HG03378 (cell line): Measurements from ENCODE around the gene CHAF1A.

ENCODE experiments used
- ATAC-seq: cut with Tn5 transposase; IDR thresholded peaks from one replicate; pipeline ENCODE4 v1.9.1; 2021; ENCODE audit warnings: mild to moderate bottlenecking, moderate library complexity; ENCODE audit not compliant: unreplicated experiment

The CHAF1A gene

DNA sequence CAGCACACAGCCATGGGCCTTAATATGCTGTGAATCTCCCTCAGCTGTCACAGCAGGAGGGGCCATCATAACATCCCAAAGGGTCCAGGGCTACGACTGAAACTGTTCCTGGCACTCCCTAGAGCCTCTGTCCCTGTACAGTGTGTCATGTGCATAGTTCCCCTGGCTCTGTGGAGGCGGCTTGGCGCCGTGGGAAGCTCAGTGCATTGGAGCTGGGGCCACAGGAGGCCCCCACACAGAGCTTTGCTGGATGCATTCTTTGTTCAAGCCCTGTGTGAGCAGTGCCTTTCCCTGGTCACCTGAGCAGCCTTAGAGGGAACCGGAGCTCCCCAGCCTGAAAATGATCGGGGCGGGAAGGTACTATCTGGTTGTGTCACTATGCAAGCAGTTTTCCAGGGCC, 33.8 kb downstream of the CHAF1A start:
- ATAC-seq: no peak

DNA sequence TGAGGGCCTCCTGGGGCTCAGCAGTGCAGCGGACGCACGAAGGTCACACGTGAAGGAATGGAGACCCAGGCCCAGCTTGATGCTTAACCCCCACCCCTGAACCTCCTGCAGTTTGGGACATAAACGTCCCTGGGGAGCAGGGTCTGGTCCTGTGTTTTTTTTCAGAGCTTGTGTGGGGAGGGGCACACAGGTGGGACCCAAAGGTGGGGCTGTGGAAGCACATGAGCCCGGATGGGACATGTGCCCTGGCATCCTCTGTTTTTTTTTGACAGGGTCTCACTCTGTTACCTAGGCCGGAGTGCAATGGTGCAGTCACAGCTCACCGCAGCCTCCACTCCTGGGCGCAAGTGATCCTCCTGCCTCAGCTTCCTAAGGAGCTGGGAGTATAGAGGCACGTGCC, 34.7 kb downstream of the CHAF1A start:
- no peak for ATAC-seq

DNA sequence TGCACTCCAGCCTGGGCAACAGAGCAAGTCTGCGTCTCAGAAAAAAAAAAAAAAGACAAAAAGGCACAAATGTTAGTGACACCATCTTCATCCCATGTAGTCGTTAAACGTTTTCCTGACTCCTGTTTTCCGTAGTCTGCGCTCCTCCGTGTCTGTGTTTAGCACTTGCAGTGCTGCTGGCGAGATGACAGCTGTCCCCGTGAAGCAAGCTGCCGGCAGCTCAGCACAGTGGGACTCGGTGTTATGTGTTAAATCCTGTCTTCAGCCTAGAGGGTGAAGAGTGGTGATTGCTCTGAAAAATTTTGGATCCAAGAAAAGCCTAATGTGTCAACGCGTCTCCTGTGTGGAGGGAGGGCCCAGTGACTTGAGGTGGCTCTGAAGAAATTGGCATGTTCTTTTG, 36.8 kb downstream of the CHAF1A start:
- ATAC-seq: no peak

DNA sequence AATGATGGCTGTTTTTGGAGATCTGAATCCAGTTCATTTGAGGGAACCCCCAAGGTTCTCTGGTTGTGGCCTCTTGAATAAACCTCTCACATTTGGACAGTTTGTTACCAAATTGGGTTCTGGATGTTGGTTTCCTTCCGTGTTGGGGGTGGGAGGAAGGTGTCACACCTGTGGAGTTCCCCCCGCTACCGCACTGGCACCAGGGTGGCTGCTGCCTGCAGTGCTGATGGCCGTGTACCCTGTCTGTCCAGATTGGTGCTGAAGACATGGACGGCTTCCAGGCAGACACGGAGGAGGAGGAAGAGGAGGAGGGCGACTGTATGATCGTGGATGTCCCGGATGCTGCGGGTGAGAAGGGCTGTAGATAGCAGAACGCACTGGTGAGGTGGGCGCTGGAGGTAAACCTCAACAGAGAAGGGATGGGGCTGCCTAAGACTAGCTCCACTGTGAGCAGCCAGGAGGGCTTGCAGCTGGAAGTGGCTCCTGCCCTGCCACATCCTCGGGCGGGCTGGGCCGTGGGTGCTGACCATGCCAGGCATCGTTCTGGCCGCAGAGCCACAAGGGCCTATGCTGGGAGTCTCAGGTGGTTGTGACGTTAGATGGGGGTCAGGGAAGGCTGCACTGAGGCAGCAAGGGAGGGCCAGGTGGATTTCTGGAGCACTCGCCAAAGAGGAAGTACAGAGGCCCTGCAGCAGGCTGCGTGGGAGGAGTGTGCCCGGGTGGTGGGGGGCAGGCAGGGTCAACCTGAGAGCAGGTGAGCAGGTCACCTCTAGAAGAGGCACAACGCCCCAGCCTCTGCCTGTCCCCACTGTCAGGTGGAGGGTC, 39.8 kb downstream of the CHAF1A start:
- ATAC-seq: no peak

DNA sequence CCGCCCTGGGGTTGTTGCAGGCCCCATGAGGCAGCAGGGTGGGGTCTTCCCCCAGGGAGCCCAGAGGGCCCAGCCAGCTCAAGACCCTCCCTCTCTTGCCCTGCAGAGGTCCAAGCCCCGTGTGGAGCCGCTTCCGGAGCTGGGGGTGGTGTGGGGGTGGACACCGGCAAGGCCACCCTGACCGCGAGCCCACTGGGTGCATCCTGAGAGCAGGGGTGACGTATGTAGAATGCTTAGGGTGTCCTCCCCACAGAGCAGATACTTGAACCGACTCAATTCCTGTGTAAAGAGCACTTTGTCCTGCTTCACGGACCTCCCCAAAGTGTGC, 40.3 kb downstream of the CHAF1A start:
- ATAC-seq: no peak

DNA sequence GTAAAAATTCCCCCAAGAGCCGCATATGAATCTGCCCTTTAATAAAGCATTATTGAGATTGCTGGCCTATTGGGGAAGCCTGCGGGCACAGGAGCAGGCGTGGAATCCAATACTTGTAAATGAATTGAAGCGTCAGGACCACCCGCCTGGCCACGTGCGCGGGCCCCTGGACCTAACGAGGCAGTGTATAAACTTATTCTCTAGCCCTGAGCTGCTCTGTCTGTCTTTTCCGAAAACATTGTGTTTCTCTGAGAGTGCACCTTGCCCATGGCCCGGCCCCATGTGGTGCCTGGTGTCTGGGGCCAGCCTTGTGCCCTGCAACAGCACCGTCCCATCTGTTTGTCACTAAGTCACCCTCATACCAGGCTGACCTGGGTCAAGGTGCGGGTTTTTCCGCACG, 40.7 kb downstream of the CHAF1A start:
- no peak for ATAC-seq

DNA sequence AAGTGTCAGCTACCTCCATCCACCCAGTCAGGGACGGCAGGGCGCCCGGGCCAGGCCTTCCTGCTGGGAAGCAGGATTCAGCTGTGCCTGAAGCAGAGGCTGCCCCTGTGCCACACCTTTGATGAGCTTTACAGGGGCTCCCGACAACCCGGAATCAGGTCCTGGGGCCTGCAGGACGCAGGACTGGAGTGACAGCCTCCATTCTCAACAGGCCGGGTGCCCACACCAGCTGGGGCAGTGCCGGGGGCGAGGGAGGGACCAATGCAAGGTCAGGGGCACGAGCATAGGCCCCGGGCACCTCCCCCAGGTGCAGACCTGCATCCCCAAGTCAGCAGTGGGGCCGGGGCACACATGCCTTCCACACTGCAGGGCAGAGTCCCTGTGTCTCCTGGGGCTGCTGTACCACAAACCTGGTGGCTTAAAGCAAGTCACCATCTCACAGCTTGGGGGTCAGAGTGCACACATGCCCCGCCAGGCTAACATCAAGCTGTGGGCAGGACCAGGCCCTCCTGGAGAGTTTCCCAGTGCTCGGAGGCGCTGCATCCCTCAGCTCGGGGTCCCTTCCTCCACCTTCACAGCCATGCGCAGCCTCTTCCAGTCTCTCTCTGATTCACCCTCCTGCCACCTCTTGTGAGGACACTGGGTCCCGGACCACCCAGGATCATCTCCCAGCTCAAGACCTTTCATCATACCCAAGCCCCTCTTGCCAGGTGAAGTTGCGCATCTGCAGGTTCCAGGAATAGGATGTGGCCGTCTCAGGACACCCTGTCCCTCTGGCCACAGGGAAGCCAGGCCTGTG, 41.7 kb downstream of the CHAF1A start:
- ATAC-seq: no peak

DNA sequence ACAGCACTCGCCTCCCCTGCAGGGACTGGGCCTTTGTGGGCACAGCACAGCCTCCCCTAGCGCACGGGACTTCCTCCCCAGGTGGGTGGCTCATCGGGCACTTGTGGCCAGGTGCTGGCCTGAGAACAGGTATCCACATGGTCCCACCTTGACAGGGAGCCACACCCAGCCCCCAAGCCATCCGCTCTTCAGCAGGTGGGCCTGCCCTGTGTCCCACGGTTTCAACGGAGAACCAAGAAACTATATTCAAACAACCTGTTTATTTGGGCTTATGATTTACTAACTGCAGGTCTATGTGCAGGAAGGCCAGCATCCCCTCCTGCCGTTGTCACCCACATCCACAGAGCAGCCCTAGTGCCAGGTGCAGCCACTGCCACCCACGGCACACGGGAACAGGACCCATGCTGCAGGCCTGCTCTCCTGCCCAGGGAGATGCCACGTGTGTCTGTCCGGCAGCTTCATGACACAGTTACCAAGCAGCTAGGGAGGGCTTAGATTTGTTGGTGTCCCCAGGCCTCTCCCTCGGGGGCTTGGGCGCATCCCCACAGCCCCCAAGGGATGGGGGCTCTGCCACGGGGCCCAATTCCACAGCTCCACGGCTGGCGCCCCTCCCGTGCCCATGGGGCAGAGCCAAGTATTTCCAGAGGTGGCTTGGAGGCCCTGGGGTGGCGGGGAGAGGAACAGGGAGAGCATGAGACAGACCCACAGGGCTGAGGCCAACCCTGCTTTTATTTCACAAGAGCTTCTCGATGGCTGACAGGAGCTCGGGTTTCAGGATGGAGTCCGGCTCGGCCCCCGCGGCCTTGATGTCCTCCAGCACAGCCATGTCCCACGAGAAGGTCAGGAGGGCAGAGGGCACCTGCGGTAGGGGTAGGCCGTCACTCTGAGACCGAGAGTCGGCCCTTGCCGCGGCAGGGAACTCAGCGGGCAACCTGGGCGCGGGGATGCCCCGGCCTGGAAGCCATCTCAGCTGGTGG, 42.6 kb downstream of the CHAF1A start:
- ATAC-seq: no peak

DNA sequence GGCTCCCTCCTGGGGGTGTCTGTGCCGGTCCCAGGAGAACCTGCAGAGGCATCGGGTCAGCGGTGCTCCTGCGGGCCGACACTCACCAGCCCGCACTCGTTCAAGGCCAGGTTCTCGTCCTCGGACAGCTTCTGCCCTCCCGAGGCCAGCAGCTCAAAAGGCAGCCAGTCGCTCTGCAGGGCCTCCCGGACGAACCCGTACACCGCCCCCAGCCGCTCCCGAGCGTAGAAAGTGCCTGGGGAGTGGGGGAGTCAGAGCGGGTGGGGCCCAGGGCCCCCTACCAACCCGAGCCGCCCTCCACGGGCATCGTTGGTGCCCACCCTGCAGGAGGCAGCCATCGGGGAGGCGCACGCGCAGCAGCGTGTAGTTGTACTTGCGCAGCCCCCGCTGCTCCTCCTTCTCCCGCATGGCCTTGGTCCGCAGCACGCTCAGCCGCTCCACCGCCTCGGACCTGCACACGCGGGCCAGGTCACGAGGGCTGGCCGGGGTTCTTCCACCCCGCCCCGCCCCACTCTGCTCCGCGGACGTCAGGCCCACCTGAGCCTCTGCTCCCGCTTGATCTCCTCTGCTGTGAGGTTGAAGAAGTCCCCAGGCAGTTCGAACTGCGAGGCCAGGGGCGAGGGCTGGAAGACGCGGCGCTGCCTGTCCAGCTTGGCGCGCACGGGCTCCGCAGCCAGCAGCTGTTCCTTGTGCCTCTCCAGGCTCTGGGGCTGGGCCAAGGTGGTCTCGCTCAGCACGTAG, 43.7 kb downstream of the CHAF1A start:
- no peak for ATAC-seq

DNA sequence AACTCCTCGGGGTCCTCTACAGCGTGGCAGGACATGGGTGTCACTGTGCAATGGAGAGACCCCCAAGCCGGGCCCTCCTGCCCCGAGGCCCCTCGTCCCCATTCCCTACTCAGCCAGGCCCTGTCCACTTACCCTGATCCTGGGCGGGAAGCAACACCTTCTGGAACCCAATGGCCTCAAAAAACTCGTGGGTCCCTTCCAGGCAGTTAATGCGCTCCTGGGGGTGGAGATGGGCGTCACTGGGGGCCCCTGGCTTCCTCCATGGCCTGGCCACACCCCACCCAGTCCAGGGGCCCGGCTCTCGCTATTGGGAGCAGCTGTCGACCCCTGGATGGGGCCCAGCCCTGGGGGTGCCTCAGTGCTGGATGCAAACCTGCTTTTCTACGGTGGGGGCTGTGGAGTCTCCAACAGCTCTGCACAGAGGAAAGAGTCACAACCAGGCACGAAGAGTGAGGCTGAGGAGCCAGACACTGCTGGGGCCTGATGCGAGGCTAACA, 44.3 kb downstream of the CHAF1A start:
- ATAC-seq: no peak

DNA sequence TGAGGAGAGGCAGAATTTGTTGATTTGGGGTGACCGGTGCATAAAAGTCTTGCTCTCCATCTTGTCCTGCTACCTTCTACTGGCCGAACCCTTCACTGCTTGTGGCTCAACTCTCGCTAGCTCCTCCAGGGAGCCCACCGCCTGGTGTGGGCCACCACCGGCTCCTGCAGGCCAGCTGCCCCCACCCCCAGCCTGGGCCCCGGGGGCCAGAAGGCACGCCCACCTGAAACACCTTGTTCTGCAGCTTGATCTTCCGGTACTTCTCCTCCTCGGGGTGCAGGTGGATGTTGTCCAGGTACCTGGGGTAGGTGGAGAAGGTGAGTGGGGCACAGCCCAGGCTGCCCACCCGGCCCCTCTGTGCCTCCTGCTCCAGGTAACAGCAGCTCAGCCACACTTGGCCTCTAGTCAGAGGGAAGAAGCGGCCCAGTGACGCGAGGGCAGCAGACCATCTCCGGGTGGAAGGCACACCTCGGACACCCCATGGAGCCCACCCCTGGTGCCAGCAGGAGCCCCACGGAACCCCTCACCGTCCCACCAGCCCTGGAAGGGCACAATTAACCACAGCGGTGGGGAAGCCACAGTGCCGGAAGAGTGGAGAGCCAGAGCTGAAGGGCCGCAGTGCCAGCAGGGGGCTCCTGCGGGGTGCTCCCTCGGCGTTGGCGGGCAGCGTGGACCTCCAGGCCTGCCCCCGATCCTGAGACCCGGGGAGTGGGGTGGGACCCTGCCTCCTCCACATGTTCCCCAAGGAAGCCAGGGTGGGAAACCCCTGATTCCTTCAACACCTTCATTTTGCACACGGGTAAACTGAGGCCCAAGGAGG, 45.1 kb downstream of the CHAF1A start:
- no peak for ATAC-seq

DNA sequence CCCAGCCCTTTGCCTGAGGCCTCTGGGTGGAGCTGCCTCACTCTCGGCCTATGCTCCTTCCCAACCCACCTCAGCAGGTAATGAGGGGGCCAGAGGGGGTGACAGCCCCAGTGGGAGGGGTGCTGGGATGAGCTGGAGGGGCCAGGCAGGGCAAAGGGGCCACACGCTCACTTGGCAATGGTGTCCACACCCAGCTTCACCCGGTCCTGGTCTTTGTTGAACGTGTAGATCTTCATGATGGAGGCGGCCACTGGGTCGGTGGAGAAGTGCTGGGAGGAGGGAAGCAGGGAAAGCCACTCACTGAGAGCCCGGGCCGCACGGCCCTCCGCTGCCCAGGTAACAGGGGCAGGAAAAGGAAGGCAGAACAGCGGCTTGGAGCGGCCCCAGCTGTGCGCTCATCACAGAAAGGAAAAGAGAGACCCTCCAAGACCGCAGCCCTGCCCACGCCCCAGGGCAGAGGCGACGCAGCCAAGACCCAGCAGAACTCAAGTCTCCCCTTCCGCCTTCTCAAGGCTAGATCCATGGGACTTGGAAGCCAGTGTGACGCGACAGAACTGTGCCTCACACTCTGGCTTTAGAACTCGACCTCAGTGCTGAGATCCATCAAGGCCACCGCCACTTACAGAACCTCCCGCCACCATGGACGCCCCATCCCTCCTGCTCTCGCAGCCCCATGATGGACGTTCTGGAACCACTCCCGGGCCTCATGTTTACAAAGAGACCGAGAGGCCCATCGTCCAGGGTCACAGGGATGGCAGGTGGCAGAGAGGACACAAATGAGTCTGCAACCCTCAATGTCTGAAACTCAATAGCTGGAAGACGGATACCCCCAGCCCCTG, 45.9 kb downstream of the CHAF1A start:
- ATAC-seq: no peak

DNA sequence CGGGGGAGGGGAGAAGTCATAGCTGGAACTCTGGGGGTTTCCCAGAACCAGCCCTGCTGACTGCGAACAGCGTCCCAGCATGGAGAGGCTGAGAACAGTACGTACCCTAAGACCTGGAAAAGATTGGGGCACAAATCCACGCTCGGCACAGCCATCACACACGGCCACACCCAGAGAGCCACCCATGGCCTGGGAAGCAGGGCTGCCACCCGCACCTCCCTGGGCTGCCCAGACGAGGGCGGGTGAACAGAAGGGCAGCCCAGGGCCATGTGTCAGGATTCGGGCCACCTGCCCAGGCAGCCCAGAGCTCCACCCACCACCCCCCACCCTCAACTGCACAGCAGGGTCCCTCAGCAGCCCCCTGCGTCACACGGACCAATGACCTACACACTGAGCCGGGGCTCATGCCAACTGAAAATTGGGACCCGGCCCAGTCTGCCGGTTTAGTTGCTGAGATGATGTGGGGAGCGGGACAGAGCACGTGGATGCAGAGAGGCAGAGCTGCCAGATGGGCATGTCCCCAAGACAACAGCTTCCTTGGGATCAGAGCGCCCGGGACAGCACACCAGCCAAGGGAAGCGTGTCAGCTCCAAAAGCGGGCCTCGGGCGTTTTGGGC, 46.7 kb downstream of the CHAF1A start:
- ATAC-seq: no peak

DNA sequence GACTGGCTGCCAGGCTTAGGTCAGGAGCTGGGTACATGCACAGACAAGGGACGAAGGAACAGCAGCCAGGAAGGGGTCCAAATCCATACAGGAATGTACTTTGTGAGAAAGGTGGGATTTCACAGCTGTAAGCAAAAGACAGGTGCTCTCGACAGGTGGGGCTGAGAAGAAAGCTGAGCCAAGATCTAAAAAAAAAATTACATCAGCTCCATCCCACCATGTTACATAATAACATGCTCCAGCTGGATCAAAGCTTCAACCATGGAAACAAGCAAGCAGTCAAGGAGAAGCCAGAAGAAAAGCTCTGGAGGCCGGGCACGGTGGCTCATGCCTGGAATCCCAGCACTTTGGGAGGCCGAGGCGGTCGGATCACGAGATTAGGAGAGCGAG, 47.2 kb downstream of the CHAF1A start:
- ATAC-seq: no peak

DNA sequence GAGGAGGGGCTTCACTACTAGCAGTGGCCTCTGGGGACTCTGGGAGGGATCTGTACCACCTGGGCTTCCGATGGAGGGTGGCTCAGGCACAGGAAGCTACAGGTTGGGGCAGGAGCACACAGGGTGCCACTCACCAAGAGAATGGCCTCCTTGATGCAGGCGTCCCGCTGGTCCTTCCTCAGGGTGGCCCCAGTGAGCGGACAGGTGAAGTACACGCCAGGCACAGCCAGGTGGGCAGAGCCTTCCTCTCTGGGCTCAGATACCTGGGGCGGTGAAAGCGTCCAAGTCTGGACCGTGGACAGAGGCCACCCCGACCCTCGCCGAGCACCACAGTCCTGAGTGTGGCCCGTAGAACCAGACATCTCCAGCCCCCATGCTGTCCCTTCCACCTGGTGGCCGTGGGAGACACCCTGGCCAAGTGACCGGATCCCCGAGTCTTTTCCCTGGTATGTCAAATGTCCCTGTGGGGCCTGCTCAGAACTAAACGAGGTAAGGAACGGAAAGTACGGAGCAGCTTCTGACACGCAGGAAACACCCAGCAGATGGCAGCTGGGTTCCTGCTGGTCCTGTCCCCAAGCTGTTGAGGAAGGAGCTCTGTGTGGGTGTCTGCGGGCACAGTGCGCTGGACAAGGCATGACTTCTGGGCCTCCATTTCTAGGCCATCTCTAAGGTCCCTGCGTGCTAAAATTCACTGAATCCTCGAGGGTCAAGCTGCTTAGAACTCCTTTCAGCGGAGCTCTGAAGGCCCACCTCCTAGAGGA, 50.0 kb downstream of the CHAF1A start:
- no peak for ATAC-seq

DNA sequence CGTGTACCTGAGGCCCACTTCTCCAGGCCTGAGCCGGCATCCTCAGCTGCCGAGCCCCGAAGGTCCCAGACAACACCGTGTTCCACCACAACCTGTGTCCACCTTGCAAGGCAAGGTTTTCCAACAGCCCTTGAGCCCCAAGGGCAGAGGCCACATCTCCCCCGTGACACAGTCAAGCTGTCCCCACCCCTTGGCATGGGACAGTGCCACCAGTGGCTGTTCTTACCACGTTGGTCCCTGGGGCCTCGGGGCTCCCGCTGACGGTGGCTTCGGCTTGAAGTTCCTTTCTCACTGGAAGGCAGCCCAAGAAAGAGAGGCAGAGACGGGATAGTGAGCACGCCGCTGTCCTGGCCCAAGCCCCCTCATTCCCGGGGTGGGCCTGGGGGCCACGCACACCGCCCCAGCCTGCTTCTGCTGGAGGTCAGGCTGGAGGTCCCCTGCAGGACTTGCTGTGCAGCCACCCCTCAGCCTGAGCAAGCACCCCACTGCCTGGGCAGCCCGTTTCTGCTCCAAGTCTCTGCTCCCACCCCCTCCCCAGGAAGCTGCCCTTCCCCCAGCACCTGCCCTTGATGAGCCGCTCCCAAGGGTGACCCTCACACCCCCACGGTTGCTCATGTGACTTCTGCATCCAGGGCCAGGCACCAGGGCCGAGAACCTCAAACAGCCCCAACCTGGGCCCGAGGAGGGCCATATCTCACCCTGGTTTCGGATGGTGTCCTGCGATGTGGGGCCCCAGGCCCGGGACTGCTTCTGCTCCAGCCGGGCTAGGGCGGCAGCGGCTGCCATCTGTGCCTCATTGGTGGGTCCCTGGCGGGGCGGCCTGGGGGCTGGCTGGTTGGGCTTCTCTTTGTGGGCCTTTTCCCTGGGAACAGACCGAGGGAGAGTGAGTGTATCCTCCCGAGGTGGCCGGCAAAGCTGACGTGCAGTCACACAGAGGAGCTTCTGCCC, 51.1 kb downstream of the CHAF1A start:
- no peak for ATAC-seq
